HG02852 (cell line): ENCODE data around the gene ELP5.

ENCODE experiments used
- ATAC-seq: cut with Tn5 transposase; IDR thresholded peaks from one replicate; pipeline ENCODE4 v1.9.1; 2021; ENCODE audit warnings: mild to moderate bottlenecking, moderate library complexity; ENCODE audit not compliant: unreplicated experiment

The ELP5 gene

GRCh38 chr17:7308625-7309433, 56.8 kb downstream of the ELP5 start:
- peak; percentile 20 for ATAC-seq
